HFFc6 (cell line): ENCODE results near the gene CDK5RAP1. TPM values are rescaled to one million over a fixed set of nuclear protein-coding genes. Genes with fewer than 3 reads are reported as not detected.

ENCODE experiments used
- DNase-seq: peaks from one replicate; pipeline ENCODE4 v3.0.0-alpha.2; 2018
- H3K27ac Mint-ChIP-seq: 2 replicates; pipeline ENCODE4 v1.8.0; 2020; ENCODE audit warnings: mild to moderate bottlenecking, mixed read lengths
- H3K27me3 Mint-ChIP-seq: 2 replicates; pipeline ENCODE4 v1.8.0; 2021; ENCODE audit warnings: mild to moderate bottlenecking, moderate library complexity, mixed read lengths; ENCODE audit not compliant: insufficient read depth
- H3K36me3 Mint-ChIP-seq: 2 replicates; pipeline ENCODE4 v1.8.0; 2021; ENCODE audit warnings: low read depth, mixed read lengths
- H3K4me1 Mint-ChIP-seq: 2 replicates; pipeline ENCODE4 v1.8.0; 2020; ENCODE audit warnings: low read depth, mixed read lengths
- H3K4me3 Mint-ChIP-seq: 2 replicates; pipeline ENCODE4 v1.8.0; 2020; ENCODE audit warnings: mild to moderate bottlenecking, moderate library complexity, mixed read lengths
- H3K9me3 Mint-ChIP-seq: 2 replicates; pipeline ENCODE4 v1.8.0; 2020; ENCODE audit warnings: mild to moderate bottlenecking, mixed read lengths
- total RNA-seq, 6 experiments: library from RNA; stranded (reverse); fragmentation: NEBNext Ultra II Directional; extraction: Animal tissue kit (Norgen Biotek cat#: 25700); gene quantifications; 2 replicates in 1 of 6; 3 replicates in 5 of 6; pipeline ENCODE4 v1.2.3, GENCODE V29; 2021
- TF ChIP-seq, protein P1 (sequence below): fragments of 200-600 bp; sonication (generic); IDR thresholded peaks from 2 replicates; pipeline ENCODE4 v1.5.0; 2021; ENCODE audit warnings: antibody characterized with exemption, mild to moderate bottlenecking

Gene CDK5RAP1
- total RNA-seq, 6 experiments from 2014 or later, result 22.8 to 28.4 (median 25.0) TPM

- H3K36me3 Mint-ChIP-seq, result no peaks in the 10 kb centered on the region
- H3K27ac Mint-ChIP-seq, result peak overlapping the region; percentile 96
- TF ChIP-seq, protein P1, sequence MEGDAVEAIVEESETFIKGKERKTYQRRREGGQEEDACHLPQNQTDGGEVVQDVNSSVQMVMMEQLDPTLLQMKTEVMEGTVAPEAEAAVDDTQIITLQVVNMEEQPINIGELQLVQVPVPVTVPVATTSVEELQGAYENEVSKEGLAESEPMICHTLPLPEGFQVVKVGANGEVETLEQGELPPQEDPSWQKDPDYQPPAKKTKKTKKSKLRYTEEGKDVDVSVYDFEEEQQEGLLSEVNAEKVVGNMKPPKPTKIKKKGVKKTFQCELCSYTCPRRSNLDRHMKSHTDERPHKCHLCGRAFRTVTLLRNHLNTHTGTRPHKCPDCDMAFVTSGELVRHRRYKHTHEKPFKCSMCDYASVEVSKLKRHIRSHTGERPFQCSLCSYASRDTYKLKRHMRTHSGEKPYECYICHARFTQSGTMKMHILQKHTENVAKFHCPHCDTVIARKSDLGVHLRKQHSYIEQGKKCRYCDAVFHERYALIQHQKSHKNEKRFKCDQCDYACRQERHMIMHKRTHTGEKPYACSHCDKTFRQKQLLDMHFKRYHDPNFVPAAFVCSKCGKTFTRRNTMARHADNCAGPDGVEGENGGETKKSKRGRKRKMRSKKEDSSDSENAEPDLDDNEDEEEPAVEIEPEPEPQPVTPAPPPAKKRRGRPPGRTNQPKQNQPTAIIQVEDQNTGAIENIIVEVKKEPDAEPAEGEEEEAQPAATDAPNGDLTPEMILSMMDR, result no peak
- DNase-seq, result peak; percentile 70
- no peaks in the 10 kb centered on the region for H3K27me3 Mint-ChIP-seq
- no peaks in the 10 kb centered on the region for H3K9me3 Mint-ChIP-seq
- H3K4me3 Mint-ChIP-seq, result peak overlapping the region; percentile 45
- peaks cover 17% of the 10 kb centered on the region for H3K4me1 Mint-ChIP-seq
These were observed 22.0 kb upstream of the CDK5RAP1 start for GRCh38 chr20:33423141-33423834.

DNA sequence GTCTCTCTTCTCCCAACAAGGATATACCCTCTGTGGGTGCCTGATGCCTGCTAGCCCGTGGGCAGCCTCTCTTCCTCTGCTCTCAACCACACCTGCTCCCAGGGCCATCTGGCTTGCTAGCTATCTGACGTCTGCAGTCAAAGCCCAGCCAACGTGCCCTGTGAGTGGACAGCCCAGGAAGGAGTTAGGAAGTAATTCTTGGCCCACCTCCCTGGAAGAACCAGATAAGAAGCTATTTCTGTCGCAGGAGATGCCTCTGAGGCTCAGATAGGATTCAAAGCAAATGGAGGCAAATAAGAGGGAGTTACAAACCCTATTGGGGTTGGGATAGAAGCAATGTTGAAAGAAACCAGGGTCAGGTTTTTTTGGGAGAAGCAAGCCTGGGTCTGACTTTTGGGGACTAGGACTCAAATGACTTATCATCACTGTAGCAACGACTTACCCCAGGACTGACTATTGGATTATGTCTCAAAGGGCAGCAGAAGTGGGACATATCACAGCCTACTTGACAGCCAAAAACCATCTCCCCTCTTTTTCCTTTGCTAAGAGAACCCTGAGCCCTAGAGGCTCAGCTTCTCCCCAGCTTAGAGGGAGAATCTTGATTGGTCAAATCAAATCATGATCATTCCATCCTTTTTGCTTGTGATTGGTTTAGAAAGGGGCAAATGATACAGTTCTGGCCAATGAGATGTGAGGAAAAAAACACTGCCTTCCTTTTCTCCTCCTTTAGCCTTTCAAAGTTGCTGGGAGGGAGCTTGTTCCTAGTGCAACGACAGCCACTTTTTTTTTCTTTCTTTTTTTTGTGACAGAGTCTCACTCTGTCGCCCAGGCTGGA lies 18.0 kb upstream of the CDK5RAP1 start:
- Mint-ChIP-seq H3K36me3 (no peaks in the 10 kb centered on the region), H3K4me1 (peaks cover 17% of the 10 kb centered on the region), H3K9me3 (no peaks in the 10 kb centered on the region), H3K27me3 (no peaks in the 10 kb centered on the region; the same call in 1 of the 2 replicates), H3K4me3 (no peak overlapping the region), H3K27ac (no peak overlapping the region)
- no peak for DNase-seq
- TF ChIP-seq, protein P1, result no peak

DNA sequence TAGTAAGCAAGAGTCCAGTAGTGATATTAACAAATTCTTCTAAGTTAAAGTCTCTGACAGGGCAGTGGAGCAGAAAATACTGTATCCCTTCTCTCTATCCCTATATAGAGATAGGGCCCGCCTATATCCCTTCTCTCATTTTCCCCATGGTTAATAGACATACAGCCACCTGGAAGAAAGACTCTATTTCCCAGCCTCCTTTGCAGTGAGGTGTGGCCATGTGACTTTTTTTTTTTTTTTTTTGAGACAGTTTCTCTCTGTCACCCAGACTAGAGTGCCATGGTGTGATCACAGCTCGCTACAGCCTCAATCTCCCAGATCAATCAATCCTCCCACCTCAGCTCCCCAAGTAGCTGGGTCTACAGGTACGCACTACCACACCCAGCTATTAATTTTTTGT lies 16.7 kb upstream of the CDK5RAP1 start:
- H3K27ac Mint-ChIP-seq, result no peak overlapping the region
- TF ChIP-seq, protein P1, result no peak
- peaks cover 7% of the 10 kb centered on the region for H3K4me1 Mint-ChIP-seq
- no peaks in the 10 kb centered on the region; the same call in 1 of the 2 replicates for H3K27me3 Mint-ChIP-seq
- no peak for DNase-seq
- H3K9me3 Mint-ChIP-seq, result no peaks in the 10 kb centered on the region
- H3K4me3 Mint-ChIP-seq, result no peak overlapping the region
- no peaks in the 10 kb centered on the region for H3K36me3 Mint-ChIP-seq

DNA sequence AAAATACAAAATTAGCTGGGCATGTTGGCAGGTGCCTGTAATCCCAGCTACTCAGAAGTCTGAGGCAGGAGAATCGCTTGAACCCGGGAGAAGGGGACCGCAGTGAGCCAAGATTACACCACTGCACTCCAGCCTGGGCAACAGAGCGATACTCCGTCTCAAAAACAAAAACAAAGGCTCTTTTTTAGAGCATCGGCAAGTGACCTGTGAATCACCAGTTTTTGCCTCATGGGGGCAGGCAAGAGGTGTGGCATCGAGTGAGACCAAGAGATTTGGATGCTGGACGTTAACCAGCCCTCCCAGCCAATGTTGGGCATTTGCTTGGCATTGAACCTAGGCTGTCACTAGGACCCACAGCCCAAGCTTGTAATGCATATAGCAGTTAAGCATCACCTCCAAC lies 14.6 kb upstream of the CDK5RAP1 start:
- Mint-ChIP-seq H3K4me1 (no peaks in the 10 kb centered on the region), H3K27me3 (no peaks in the 10 kb centered on the region; the same call in 1 of the 2 replicates), H3K27ac (no peak overlapping the region), H3K9me3 (no peaks in the 10 kb centered on the region), H3K4me3 (no peak overlapping the region), H3K36me3 (no peaks in the 10 kb centered on the region)
- TF ChIP-seq, protein P1, result peak; percentile 72
- DNase-seq, result peak; percentile 37

DNA sequence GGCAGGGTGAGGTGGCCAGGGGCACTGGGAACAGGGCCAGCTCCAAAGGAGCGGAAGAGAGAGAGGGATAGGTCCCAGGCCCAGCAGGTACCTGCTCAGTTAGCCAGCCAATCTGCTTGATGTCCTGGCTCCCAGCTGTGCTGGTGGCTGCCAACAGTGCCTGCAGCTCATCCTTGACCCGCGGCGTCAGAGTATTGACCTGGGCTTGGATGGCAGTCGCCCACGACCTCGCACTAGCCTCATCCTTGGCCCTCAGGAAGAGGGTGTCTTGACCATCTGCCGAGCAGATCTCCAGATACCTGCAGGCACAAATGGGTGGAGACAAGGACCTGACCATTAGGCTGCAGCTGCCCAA lies 11.1 kb upstream of the CDK5RAP1 start:
- Mint-ChIP-seq H3K4me1 (peaks cover 3% of the 10 kb centered on the region), H3K27me3 (no peaks in the 10 kb centered on the region; the same call in 1 of the 2 replicates), H3K27ac (no peak overlapping the region), H3K4me3 (no peak overlapping the region), H3K9me3 (peaks cover under 1% of the 10 kb centered on the region; the same call in 1 of the 2 replicates), H3K36me3 (peaks cover 6% of the 10 kb centered on the region)
- TF ChIP-seq, protein P1, result no peak
- DNase-seq, result no peak
